K562 (cell line): ENCODE data around the gene GPATCH2L. TPM values are rescaled to one million over a fixed set of nuclear protein-coding genes. Genes with fewer than 3 reads are reported as not detected.

Experiments
- ATAC-seq: fragments of 200-7000 bp; cut with Tn5 transposase; 3 replicates; pipeline ENCODE4 v1.9.1; 2020; ENCODE audit warnings: moderate library complexity
- BruUV-seq: library from RNA; stranded (reverse); fragments of 400-500 nt; replicated peaks from 2 replicates; lab custom pipeline; 2021; lab: Mats Ljungman, UMichigan
- CTCF ChIA-PET: fragments of 300-600 bp; formaldehyde crosslinking; extraction: SDS; loops from one replicate; lab custom pipeline; 2021; ENCODE audit warnings: low intra/inter-chr PET ratio; lab: Yijun Ruan, JAX
- POLR2A ChIA-PET: fragments of 300-600, 350-650 bp; sonication (Branson Sonifier 250); formaldehyde crosslinking; extraction: SDS; loops from one replicate; lab custom pipeline; 2021; ENCODE audit warnings: antibody characterized with exemption, inconsistent platforms; lab: Yijun Ruan, JAX
- DNase-seq, 4 experiments: peaks; one replicate each; pipeline versions ENCODE4 v3.0.0 to v3.0.0-alpha.2; 2011 to 2018; ENCODE audit warnings: low spot score in 3 of 4, mixed read lengths in 3 of 4; ENCODE audit errors: extremely low read depth in 1 of 4
- FAIRE-seq: peaks from 2 replicates; lab custom pipeline; 2011; peaks lifted over from hg19 to GRCh38; lab: Jason Lieb, UNC
- H2AFZ ChIP-seq: 2 replicates; pipeline ENCODE4 v1.6.0; 2011; ENCODE audit warnings: low read depth, low read length, control low read depth, inconsistent platforms
- H3K27ac ChIP-seq: fragments of 200-600 bp; 3 replicates; pipeline ENCODE4 v1.8.0; 2011; ENCODE audit warnings: low read depth, mild to moderate bottlenecking, control low read depth, inconsistent platforms, low read length, moderate library complexity, mixed read lengths; ENCODE audit errors: extremely low read depth
- H3K27me3 ChIP-seq, 2 experiments: fragments of 300-600 bp in 1 of 2; 2 replicates in 1 of 2; 3 replicates in 1 of 2; pipeline versions ENCODE4 v1.6.0 to v1.8.0; 2011; ENCODE audit warnings: inconsistent platforms in 2 of 2, low read length in 2 of 2, mild to moderate bottlenecking in 1 of 2, mixed read lengths in 1 of 2, moderate library complexity in 1 of 2; ENCODE audit not compliant: control insufficient read depth in 2 of 2, insufficient read depth in 2 of 2
- H3K36me3 ChIP-seq: fragments of 300-600 bp; 3 replicates; pipeline ENCODE4 v1.8.0; 2011; ENCODE audit warnings: mild to moderate bottlenecking, low read length, inconsistent platforms; ENCODE audit not compliant: control insufficient read depth, insufficient read depth
- H3K4me1 ChIP-seq, 2 experiments: fragments of 200-600 bp in 1 of 2; replicated peaks in 1 of 2; 2 replicates in 1 of 2; 3 replicates in 1 of 2; pipeline versions ENCODE4 v1.5.1 to v1.8.0; 2011; ENCODE audit warnings: inconsistent platforms in 2 of 2, low read length in 2 of 2, mild to moderate bottlenecking in 1 of 2, mixed read lengths in 1 of 2, moderate library complexity in 1 of 2; ENCODE audit not compliant: control insufficient read depth in 2 of 2, insufficient read depth in 2 of 2
- H3K4me2 ChIP-seq: 2 replicates; pipeline ENCODE4 v1.6.1; 2011; ENCODE audit warnings: low read length, control low read depth, inconsistent platforms, mixed read lengths; ENCODE audit not compliant: insufficient read depth
- H3K4me3 ChIP-seq: fragments of 200-600 bp; sonication (generic), shearing (Covaris generic); 2 replicates; pipeline ENCODE4 v1.5.1; 2016; ENCODE audit warnings: control low read depth, inconsistent platforms
- H3K79me2 ChIP-seq: fragments of 200-600 bp; 3 replicates; pipeline ENCODE4 v1.8.0; 2011; ENCODE audit warnings: low read length, inconsistent platforms; ENCODE audit not compliant: control insufficient read depth, insufficient read depth
- H3K9ac ChIP-seq, 2 experiments: 2 replicates each; pipeline versions ENCODE4 v1.6.0 to v1.6.1; 2011; ENCODE audit warnings: low read depth in 2 of 2, low read length in 2 of 2, control low read depth in 1 of 2, inconsistent platforms in 1 of 2, mild to moderate bottlenecking in 1 of 2, mixed read lengths in 1 of 2; ENCODE audit not compliant: insufficient read depth in 1 of 2
- H3K9me1 ChIP-seq: one replicate; pipeline ENCODE4 v1.6.0; 2011; ENCODE audit warnings: inconsistent platforms, mild to moderate bottlenecking, low read length, moderate library complexity; ENCODE audit not compliant: control insufficient read depth, insufficient read depth
- H3K9me3 ChIP-seq: replicated peaks from 2 replicates; pipeline ENCODE4 v1.5.1; 2011; ENCODE audit warnings: low read depth, low read length, inconsistent platforms; ENCODE audit not compliant: control insufficient read depth, insufficient read depth
- H4K20me1 ChIP-seq: replicated peaks from 2 replicates; pipeline ENCODE4 v1.6.1; 2011; ENCODE audit warnings: low read length, inconsistent platforms, mixed read lengths; ENCODE audit not compliant: control insufficient read depth, insufficient read depth
- FOXP1 ChIP-seq: sonication (generic); formaldehyde crosslinking; IDR thresholded peaks from 2 replicates; pipeline ENCODE4 v1.8.0; 2022; ENCODE audit warnings: mild to moderate bottlenecking, missing genetic modification reagents
- L3MBTL2 ChIP-seq: fragments of 450-650 bp; IDR thresholded peaks from 2 replicates; pipeline ENCODE4 v1.6.1; 2016; ENCODE audit warnings: mild to moderate bottlenecking, moderate library complexity
- MLLT1 ChIP-seq, 2 experiments: fragments of 450-650 bp; IDR thresholded peaks; 2 replicates each; pipeline ENCODE4 v1.6.1; 2016
- SAFB2 ChIP-seq: fragments of 200-400 bp; formaldehyde crosslinking; IDR thresholded peaks from 2 replicates; pipeline ENCODE4 v1.6.1; 2018; ENCODE audit warnings: borderline replicate concordance, low read length, low read depth, moderate library complexity; ENCODE audit not compliant: severe bottlenecking
- ZBTB9 ChIP-seq: fragments of 450-650 bp; formaldehyde crosslinking; IDR thresholded peaks from 2 replicates; pipeline ENCODE4 v1.4.0; 2020; ENCODE audit warnings: mild to moderate bottlenecking, moderate library complexity
- ZNF316 ChIP-seq: fragments of 450-650 bp; IDR thresholded peaks from 2 replicates; pipeline ENCODE4 v1.6.1; 2016
- ZNF436 ChIP-seq: fragments of 250-450, 450-650 bp; sonication (Bioruptor Pico); formaldehyde crosslinking; IDR thresholded peaks from 2 replicates; pipeline ENCODE4 v1.7.0; 2020; ENCODE audit warnings: mild to moderate bottlenecking
- ZNF668 ChIP-seq: fragments of 250-450 bp; sonication (Bioruptor Pico); IDR thresholded peaks from 2 replicates; pipeline ENCODE4 v1.8.0; 2022; ENCODE audit warnings: mild to moderate bottlenecking, inconsistent platforms
- ZNF76 ChIP-seq: fragments of 250-450 bp; sonication (Bioruptor Pico); IDR thresholded peaks from 2 replicates; pipeline ENCODE4 v1.4.0; 2020; ENCODE audit warnings: mild to moderate bottlenecking, moderate library complexity, borderline replicate concordance
- WGBS: fragments of 100-300 bp; shearing (Covaris generic); methylation state at CpG from one replicate; pipeline ENCODE4 v1.1.6; 2016; ENCODE audit warnings: low coverage, mixed read lengths; ENCODE audit not compliant: insufficient coverage; ENCODE audit errors: missing lambda C conversion rate; 5-methylcytosine and 5-hydroxymethylcytosine counted together
- in situ Hi-C: fragments of 300-500 bp; cut with MboI; formaldehyde crosslinking; loops from 4 replicates; pipeline ENCODE4 v1.15.0; 2018; ENCODE audit warnings: inconsistent platforms, mixed read lengths
- intact Hi-C: fragments of 100-400 bp; cut with micrococcal nuclease; formaldehyde crosslinking; loops from 2 replicates; pipeline ENCODE4 v1.14.2; 2022
- polyA plus RNA-seq, 8 experiments: library from polyadenylated mRNA; depleted of rRNA in 4 of 8; stranded (reverse) in 5 of 8; unstranded in 3 of 8; fragments of >200 nt; fragmentation: Nextera tagmentation in 2 of 8; fragmentation: Illumina TruSeq in 1 of 8; extraction: Ambion mirVana in 2 of 8; extraction: Trizol in 1 of 8; gene quantifications; 2 replicates each; pipeline versions ENCODE4 v1.2.1 to v1.2.3, GENCODE V29; 2011 to 2014; ENCODE audit warnings: inconsistent platforms in 1 of 8, missing spikeins in 1 of 8
- total RNA-seq, 7 experiments: library from RNA; depleted of rRNA in 6 of 7; stranded (reverse); fragments of >200 nt in 6 of 7; fragmentation: Illumina TruSeq in 2 of 7; extraction: Trizol in 2 of 7; gene quantifications; 2 replicates each; pipeline versions ENCODE4 v1.2.1 to v1.2.3, GENCODE V29; 2011 to 2021; ENCODE audit warnings: low replicate concordance in 1 of 7
- TF ChIP-seq, protein P1 (sequence below), 2 experiments: fragments of 450-650 bp in 1 of 2; sonication (generic) in 1 of 2; formaldehyde crosslinking in 1 of 2; IDR thresholded peaks in 1 of 2; conservative IDR thresholded peaks in 1 of 2; 2 replicates each; pipeline versions ENCODE4 v1.6.1 to v1.8.1; 2016 to 2023; ENCODE audit warnings: mild to moderate bottlenecking in 2 of 2, moderate library complexity in 2 of 2, inconsistent platforms in 1 of 2, missing genetic modification reagents in 1 of 2
- TF ChIP-seq, protein P2 (sequence below): fragments of 450-650 bp; formaldehyde crosslinking; IDR thresholded peaks from 2 replicates; pipeline ENCODE4 v1.4.0; 2020; ENCODE audit warnings: mild to moderate bottlenecking, moderate library complexity
- TF ChIP-seq, protein P3 (sequence below): fragments of 250-450 bp; sonication (Bioruptor Pico); IDR thresholded peaks from 2 replicates; pipeline ENCODE4 v1.8.0; 2022; ENCODE audit warnings: moderate library complexity, mild to moderate bottlenecking, inconsistent platforms

GPATCH2L gene
- total and polyA plus RNA-seq, 9 of the 15 experiments (the other 6 are each of a cell fraction or from before 2014, with no cell fraction given), result 13.1 to 39.6 (median 20.0) TPM

DNA sequence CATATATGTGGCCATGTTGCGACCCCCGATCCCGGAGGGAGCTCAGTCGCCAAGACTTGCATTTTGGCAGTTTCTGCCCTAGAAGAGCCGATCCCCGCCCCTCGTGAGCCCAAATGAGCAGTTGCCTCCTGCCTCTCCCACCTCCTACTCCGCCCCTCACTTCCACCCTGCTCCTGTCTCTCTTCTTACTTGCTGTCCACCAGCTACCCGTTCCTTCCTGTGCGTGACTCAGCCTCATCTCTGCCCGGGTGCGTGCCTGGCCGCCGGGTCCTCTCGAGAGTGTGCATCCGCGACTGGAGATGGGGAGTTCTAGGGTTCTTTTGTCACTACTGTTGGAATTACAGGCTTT lies 585 bp downstream of the GPATCH2L start (continued):
- TF ChIP-seq ZNF76, result no peak
- peak; percentile 35; the same call in 1 of the 2 replicates for TF ChIP-seq L3MBTL2
- no peak for TF ChIP-seq SAFB2
- TF ChIP-seq FOXP1 (CRISPR knock-in tag), result 0 out of 2 replicates have a peak, but pooled peaks have one; percentile 1
- TF ChIP-seq, protein P1, sequence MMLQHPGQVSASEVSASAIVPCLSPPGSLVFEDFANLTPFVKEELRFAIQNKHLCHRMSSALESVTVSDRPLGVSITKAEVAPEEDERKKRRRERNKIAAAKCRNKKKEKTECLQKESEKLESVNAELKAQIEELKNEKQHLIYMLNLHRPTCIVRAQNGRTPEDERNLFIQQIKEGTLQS (IDR thresholded peaks at IDR 0.05), result peak; percentile 45; the same call in 1 of the 2 replicates
- TF ChIP-seq, protein P1 (CRISPR knock-in tag; conservative IDR thresholded peaks at IDR 0.05), result no peak
- TF ChIP-seq ZNF316, result peak; percentile 52
- TF ChIP-seq, all 486 proteins: peak for 31

DNA sequence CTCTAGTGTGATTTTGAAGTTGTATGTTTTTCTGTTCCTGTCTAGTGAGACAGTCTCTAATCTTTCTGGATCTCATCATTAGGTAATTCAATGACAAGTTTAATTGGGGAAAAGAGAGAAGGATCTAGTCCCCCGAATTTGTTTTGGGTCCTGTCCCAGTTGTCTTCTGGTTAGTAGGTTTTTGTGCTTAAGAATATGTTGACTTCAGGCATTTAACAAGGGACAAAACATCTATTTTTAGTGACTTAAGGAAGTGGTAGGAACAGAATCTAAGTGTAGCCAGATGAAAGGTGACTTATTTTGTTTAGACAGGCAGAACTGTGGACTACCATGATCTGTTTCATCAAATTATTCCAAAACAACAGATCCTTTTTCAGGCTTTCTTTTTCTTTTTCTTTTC lies 2.2 kb downstream of the GPATCH2L start:
- Histone ChIP-seq H3K4me2 (no peak overlapping the region), H3K9me1 (peaks cover 3% of the 10 kb centered on the region), H3K9me3 (no peaks in the 10 kb centered on the region), H3K9ac (0 out of 4 replicates have a peak overlapping the region, but pooled peaks of 1 of the 2 experiments have one; percentile 12), H4K20me1 (peaks cover 8% of the 10 kb centered on the region), H3K4me3 (no peak overlapping the region), H3K36me3 (peaks cover 52% of the 10 kb centered on the region), H3K27ac (no peak overlapping the region), H2AFZ (no peak overlapping the region), H3K27me3 (no peaks in the 10 kb centered on the region), H3K4me1 (peaks cover 15 to 28% of the 10 kb centered on the region in 2 experiments; a peak in 4 of 5 replicates), H3K79me2 (peaks cover 69% of the 10 kb centered on the region)
- DNase-seq (no peak), FAIRE-seq (no peak), ATAC-seq (no peak)
- ChIA-PET POLR2A (no interaction called here), CTCF (no interaction called here)
- no TSS peak for BruUV-seq
- in situ Hi-C loops, result no loop called here
- 54% methylated on average over 1 of the region's 1 CpG for WGBS
- intact Hi-C loops, result loop anchor here (2.0 kb wide), 1 partner anchor 15 kb away; no protein-coding TSS in a partner anchor
- TF ChIP-seq, protein P2, sequence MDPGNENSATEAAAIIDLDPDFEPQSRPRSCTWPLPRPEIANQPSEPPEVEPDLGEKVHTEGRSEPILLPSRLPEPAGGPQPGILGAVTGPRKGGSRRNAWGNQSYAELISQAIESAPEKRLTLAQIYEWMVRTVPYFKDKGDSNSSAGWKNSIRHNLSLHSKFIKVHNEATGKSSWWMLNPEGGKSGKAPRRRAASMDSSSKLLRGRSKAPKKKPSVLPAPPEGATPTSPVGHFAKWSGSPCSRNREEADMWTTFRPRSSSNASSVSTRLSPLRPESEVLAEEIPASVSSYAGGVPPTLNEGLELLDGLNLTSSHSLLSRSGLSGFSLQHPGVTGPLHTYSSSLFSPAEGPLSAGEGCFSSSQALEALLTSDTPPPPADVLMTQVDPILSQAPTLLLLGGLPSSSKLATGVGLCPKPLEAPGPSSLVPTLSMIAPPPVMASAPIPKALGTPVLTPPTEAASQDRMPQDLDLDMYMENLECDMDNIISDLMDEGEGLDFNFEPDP (CRISPR knock-in tag), result no peak
- TF ChIP-seq ZNF436, result no peak
- TF ChIP-seq, protein P3, sequence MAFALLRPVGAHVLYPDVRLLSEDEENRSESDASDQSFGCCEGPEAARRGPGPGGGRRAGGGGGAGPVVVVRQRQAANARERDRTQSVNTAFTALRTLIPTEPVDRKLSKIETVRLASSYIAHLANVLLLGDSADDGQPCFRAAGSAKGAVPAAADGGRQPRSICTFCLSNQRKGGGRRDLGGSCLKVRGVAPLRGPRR (CRISPR knock-in tag), result no peak
- TF ChIP-seq MLLT1 (IDR thresholded peaks at IDR 0.05), result no peak
- no peak for TF ChIP-seq ZNF668
- no peak for TF ChIP-seq ZBTB9 (CRISPR knock-in tag)
